Activated T-helper 2 cell treated with anti-CD3 and anti-CD28 coated beads, Interferon-gamma antibody, Interleukin-2, Interleukin-4, amounts not matched to agents 10 μg/mL and 5 μg/mL and 100 μg/mL, durations not matched to agents 14 hours and 24 hours and 36 hours (primary cell): ENCODE measurements around the gene CCDC182. TPM values are rescaled to one million over a fixed set of nuclear protein-coding genes. Genes with fewer than 3 reads are reported as not detected.

Source experiments
- DNase-seq: peaks from one replicate; pipeline ENCODE4 v3.0.0; 2021; ENCODE audit warnings: low spot score
- H3K27ac Mint-ChIP-seq: one replicate; pipeline ENCODE4 v1.8.0; 2021; ENCODE audit warnings: mixed read lengths
- H3K27me3 Mint-ChIP-seq: one replicate; pipeline ENCODE4 v1.8.0; 2021; ENCODE audit warnings: low read depth, mixed read lengths
- H3K36me3 Mint-ChIP-seq: one replicate; pipeline ENCODE4 v1.8.0; 2021; ENCODE audit warnings: low read depth, mixed read lengths
- H3K4me1 Mint-ChIP-seq: one replicate; pipeline ENCODE4 v1.8.0; 2021; ENCODE audit warnings: low read depth, mixed read lengths
- H3K4me3 Mint-ChIP-seq: one replicate; pipeline ENCODE4 v1.8.0; 2021; ENCODE audit warnings: low read depth, mild to moderate bottlenecking, moderate library complexity, mixed read lengths
- H3K9me3 Mint-ChIP-seq: one replicate; pipeline ENCODE4 v1.8.0; 2021; ENCODE audit warnings: mixed read lengths
- intact Hi-C: fragments of 100-400 bp; cut with micrococcal nuclease; formaldehyde crosslinking; loops from one replicate; pipeline ENCODE4 v1.15.1; 2023
- total RNA-seq: library from RNA; stranded (reverse); gene quantifications from 2 replicates; pipeline ENCODE4 v1.2.3, GENCODE V29; 2022

CCDC182 gene
- total RNA-seq, 1 donor from 2014 or later, result not detected

GRCh38 chr17:57751348-57751971 is 6.4 kb upstream of the CCDC182 start:
- Mint-ChIP-seq H3K27ac (no peak overlapping the region), H3K4me1 (peaks cover 7% of the 10 kb centered on the region), H3K4me3 (no peak overlapping the region), H3K36me3 (no peaks in the 10 kb centered on the region), H3K27me3 (peaks cover 8% of the 10 kb centered on the region), H3K9me3 (no peaks in the 10 kb centered on the region)
- DNase-seq, result no peak
- intact Hi-C loops, result no loop called here

- Mint-ChIP-seq H3K27me3 (peaks cover 13% of the 10 kb centered on the region), H3K9me3 (no peaks in the 10 kb centered on the region), H3K4me1 (peaks cover 7% of the 10 kb centered on the region), H3K4me3 (no peak overlapping the region), H3K27ac (no peak overlapping the region), H3K36me3 (no peaks in the 10 kb centered on the region)
- no peak for DNase-seq
- intact Hi-C loops, result no loop called here
Measured at GRCh38 chr17:57750895-57751294, 5.8 kb upstream of the CCDC182 start.

GRCh38 chr17:57750109-57750871 is 5.2 kb upstream of the CCDC182 start:
- Mint-ChIP-seq H3K27me3 (peaks cover 13% of the 10 kb centered on the region), H3K9me3 (no peaks in the 10 kb centered on the region), H3K4me1 (peaks cover 7% of the 10 kb centered on the region), H3K4me3 (no peak overlapping the region), H3K36me3 (no peaks in the 10 kb centered on the region), H3K27ac (no peak overlapping the region)
- intact Hi-C loops, result no loop called here
- DNase-seq, result no peak

GRCh38 chr17:57749701-57750100 is 4.6 kb upstream of the CCDC182 start:
- DNase-seq, result no peak
- peaks cover 13% of the 10 kb centered on the region for H3K27me3 Mint-ChIP-seq
- H3K9me3 Mint-ChIP-seq, result no peaks in the 10 kb centered on the region
- no peak overlapping the region for H3K4me3 Mint-ChIP-seq
- H3K4me1 Mint-ChIP-seq, result peaks cover 7% of the 10 kb centered on the region
- no peak overlapping the region for H3K27ac Mint-ChIP-seq
- no peaks in the 10 kb centered on the region for H3K36me3 Mint-ChIP-seq
- intact Hi-C loops, result loop anchor here (5.0 kb wide), 1 partner anchor 507 kb away; no protein-coding TSS in a partner anchor

GRCh38 chr17:57747221-57748017 is 2.3 kb upstream of the CCDC182 start:
- peak; percentile 10 for DNase-seq
- intact Hi-C loops, result loop anchor here (5.0 kb wide), 1 partner anchor 505 kb away; no protein-coding TSS in a partner anchor
- Mint-ChIP-seq H3K27me3 (peaks cover 13% of the 10 kb centered on the region), H3K9me3 (no peaks in the 10 kb centered on the region), H3K4me1 (peaks cover 7% of the 10 kb centered on the region), H3K27ac (no peak overlapping the region), H3K4me3 (no peak overlapping the region), H3K36me3 (no peaks in the 10 kb centered on the region)

GRCh38 chr17:57746221-57746620 is 1.1 kb upstream of the CCDC182 start:
- intact Hi-C loops, result loop anchor here (5.0 kb wide), 1 partner anchor 504 kb away; no protein-coding TSS in a partner anchor
- H3K4me1 Mint-ChIP-seq, result peaks cover 7% of the 10 kb centered on the region
- DNase-seq, result no peak
- H3K36me3 Mint-ChIP-seq, result no peaks in the 10 kb centered on the region
- H3K4me3 Mint-ChIP-seq, result no peak overlapping the region
- H3K27ac Mint-ChIP-seq, result no peak overlapping the region
- peaks cover 13% of the 10 kb centered on the region for H3K27me3 Mint-ChIP-seq
- no peaks in the 10 kb centered on the region for H3K9me3 Mint-ChIP-seq

- no peaks in the 10 kb centered on the region for H3K9me3 Mint-ChIP-seq
- DNase-seq, result no peak
- peaks cover 20% of the 10 kb centered on the region for H3K27me3 Mint-ChIP-seq
- no peaks in the 10 kb centered on the region for H3K36me3 Mint-ChIP-seq
- H3K4me1 Mint-ChIP-seq, result peaks cover 6% of the 10 kb centered on the region
- no peak overlapping the region for H3K4me3 Mint-ChIP-seq
- no peak overlapping the region for H3K27ac Mint-ChIP-seq
- intact Hi-C loops, result loop anchor here (2.0 to 5.0 kb wide), 2 partner anchors 502 to 614 kb away; no protein-coding TSS in a partner anchor
Measured at GRCh38 chr17:57744195-57745170, 616 bp downstream of the CCDC182 start.

GRCh38 chr17:57740235-57740528 is 4.9 kb downstream of the CCDC182 start:
- no peak overlapping the region for H3K27ac Mint-ChIP-seq
- no peaks in the 10 kb centered on the region for H3K9me3 Mint-ChIP-seq
- no peaks in the 10 kb centered on the region for H3K36me3 Mint-ChIP-seq
- H3K4me1 Mint-ChIP-seq, result peaks cover 4% of the 10 kb centered on the region
- DNase-seq, result no peak
- H3K27me3 Mint-ChIP-seq, result peaks cover 11% of the 10 kb centered on the region
- intact Hi-C loops, result no loop called here
- no peak overlapping the region for H3K4me3 Mint-ChIP-seq

- intact Hi-C loops, result no loop called here
- Mint-ChIP-seq H3K36me3 (no peaks in the 10 kb centered on the region), H3K4me1 (peaks cover 4% of the 10 kb centered on the region), H3K27ac (no peak overlapping the region), H3K9me3 (no peaks in the 10 kb centered on the region), H3K27me3 (peaks cover 15% of the 10 kb centered on the region), H3K4me3 (no peak overlapping the region)
- DNase-seq, result no peak
Measured at GRCh38 chr17:57739402-57740234, 5.5 kb downstream of the CCDC182 start.

GRCh38 chr17:57737450-57737849 is 7.6 kb downstream of the CCDC182 start:
- Mint-ChIP-seq H3K27ac (no peak overlapping the region), H3K9me3 (no peaks in the 10 kb centered on the region), H3K27me3 (peaks cover 20% of the 10 kb centered on the region), H3K36me3 (no peaks in the 10 kb centered on the region), H3K4me3 (no peak overlapping the region), H3K4me1 (peaks cover 4% of the 10 kb centered on the region)
- DNase-seq, result no peak
- intact Hi-C loops, result no loop called here

- H3K27me3 Mint-ChIP-seq, result peaks cover 31% of the 10 kb centered on the region
- H3K36me3 Mint-ChIP-seq, result no peaks in the 10 kb centered on the region
- H3K27ac Mint-ChIP-seq, result no peak overlapping the region
- DNase-seq, result no peak
- peaks cover 4% of the 10 kb centered on the region for H3K4me1 Mint-ChIP-seq
- no peak overlapping the region for H3K4me3 Mint-ChIP-seq
- H3K9me3 Mint-ChIP-seq, result no peaks in the 10 kb centered on the region
- intact Hi-C loops, result no loop called here
Measured at GRCh38 chr17:57735707-57736106, 9.4 kb downstream of the CCDC182 start.
